Measurements from ENCODE around the gene CBFB.
A peak's percentile ranks its signal among the peaks of the same experiment; 100 is the strongest.
"Not testable (repeated sequence)": the region's sequence is repeated elsewhere in the genome, so short reads cannot be mapped to it uniquely, and the experiment has no call there.

The CBFB gene

DNA sequence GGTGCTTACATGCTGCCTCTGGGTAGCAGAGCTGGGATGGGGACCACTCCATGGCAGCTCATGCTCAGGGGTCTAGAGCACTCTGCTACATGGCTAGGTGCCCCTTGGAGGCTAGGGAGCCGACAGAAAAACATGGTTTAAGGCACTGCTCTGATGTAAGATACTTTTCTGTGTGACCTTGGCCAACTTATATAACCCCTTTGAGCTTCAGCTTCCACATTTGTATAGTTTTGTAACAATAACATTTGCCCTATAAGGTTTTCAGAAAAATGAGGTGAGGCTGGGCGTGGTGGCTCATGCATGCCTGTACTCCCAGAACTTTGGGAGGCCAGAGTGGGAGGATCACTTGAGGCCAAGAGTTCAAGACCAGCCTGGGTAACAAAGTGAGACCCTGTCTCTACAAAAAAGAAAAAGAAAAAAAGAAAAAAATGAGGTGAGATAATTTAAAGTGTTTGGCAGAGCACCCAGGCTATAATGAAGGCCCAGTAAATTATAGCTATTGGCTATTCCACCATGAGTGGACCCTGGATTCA is 37.3 kb upstream of the CBFB start:
- no peaks in the 10 kb centered on the region for H3K9me3 Mint-ChIP-seq
- TF ChIP-seq, protein P1, sequence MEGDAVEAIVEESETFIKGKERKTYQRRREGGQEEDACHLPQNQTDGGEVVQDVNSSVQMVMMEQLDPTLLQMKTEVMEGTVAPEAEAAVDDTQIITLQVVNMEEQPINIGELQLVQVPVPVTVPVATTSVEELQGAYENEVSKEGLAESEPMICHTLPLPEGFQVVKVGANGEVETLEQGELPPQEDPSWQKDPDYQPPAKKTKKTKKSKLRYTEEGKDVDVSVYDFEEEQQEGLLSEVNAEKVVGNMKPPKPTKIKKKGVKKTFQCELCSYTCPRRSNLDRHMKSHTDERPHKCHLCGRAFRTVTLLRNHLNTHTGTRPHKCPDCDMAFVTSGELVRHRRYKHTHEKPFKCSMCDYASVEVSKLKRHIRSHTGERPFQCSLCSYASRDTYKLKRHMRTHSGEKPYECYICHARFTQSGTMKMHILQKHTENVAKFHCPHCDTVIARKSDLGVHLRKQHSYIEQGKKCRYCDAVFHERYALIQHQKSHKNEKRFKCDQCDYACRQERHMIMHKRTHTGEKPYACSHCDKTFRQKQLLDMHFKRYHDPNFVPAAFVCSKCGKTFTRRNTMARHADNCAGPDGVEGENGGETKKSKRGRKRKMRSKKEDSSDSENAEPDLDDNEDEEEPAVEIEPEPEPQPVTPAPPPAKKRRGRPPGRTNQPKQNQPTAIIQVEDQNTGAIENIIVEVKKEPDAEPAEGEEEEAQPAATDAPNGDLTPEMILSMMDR (IDR thresholded peaks at IDR 0.05), result no peak
- H3K36me3 Mint-ChIP-seq (ENCODE audit: low read depth), result no peaks in the 10 kb centered on the region
- DNase-seq, result no peak
- H3K27ac Mint-ChIP-seq, result no peak overlapping the region
- H3K4me3 Mint-ChIP-seq, result no peak overlapping the region
- peaks cover 14% of the 10 kb centered on the region for H3K4me1 Mint-ChIP-seq
- peaks cover 42% of the 10 kb centered on the region for H3K27me3 Mint-ChIP-seq (ENCODE audit: low read depth, poor library complexity)

DNA sequence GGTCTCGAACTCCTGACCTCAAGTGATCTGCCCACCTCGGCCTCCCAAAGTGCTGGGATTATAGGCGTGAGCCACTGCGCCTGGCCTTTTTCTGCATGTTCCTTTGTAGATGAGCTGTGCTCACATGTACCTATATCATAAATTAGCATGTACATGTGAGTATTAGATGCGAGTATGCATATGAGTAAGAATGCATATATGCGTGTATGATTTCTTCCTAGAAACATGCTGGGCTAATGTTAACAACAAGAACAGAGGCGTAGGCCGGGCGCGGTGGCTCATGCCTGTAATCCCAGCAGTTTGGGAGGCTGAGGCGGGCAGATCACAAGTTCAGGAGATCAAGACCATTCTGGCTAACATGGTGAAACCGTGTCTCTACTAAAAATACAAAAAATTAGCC is 35.4 kb upstream of the CBFB start:
- H3K36me3 Mint-ChIP-seq (ENCODE audit: low read depth); H3K9me3 Mint-ChIP-seq; H3K27ac Mint-ChIP-seq; H3K4me3 Mint-ChIP-seq; DNase-seq: not testable (repeated sequence)
- Mint-ChIP-seq H3K27me3 (ENCODE audit: low read depth, poor library complexity) (peaks cover 52% of the 10 kb centered on the region), H3K4me1 (peaks cover 20% of the 10 kb centered on the region)

DNA sequence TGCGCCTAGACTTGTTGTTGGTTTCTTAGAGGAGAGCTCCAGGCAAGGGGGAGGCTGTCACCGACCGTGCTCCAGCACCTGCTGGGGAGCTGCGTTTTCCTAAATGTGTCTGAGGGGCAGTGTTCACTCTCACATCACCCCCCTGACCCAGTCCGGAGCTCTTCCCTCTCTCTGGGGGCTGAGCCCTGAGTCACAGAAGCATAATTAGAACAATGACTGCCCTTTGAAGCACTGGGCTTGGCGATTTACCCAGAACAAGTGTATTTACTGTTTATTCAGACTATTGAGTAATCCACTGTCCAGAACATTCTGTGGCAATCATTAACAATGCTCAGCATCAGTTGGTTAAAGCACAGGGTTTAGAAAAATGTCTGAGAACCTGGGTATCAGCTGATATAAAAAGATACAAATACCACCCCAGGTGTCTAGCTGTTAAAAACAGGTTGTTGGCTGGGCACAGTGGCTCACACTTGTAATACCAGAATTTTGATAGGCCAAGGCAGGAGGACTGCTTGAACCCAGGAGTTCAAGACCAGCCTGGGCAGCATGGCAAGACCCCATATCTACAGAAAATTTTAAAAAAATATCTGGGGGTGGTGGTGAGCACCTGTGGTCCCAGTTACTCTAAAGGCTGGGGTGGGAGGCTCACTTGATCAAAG is 32.5 kb upstream of the CBFB start:
- no peak for DNase-seq
- no peak overlapping the region for H3K4me3 Mint-ChIP-seq
- H3K9me3 Mint-ChIP-seq, result no peaks in the 10 kb centered on the region
- no peaks in the 10 kb centered on the region for H3K36me3 Mint-ChIP-seq (ENCODE audit: low read depth)
- TF ChIP-seq, protein P1 (IDR thresholded peaks at IDR 0.05), result no peak
- H3K4me1 Mint-ChIP-seq, result peaks cover 19% of the 10 kb centered on the region
- no peak overlapping the region for H3K27ac Mint-ChIP-seq
- H3K27me3 Mint-ChIP-seq (ENCODE audit: low read depth, poor library complexity), result peaks cover 62% of the 10 kb centered on the region

DNA sequence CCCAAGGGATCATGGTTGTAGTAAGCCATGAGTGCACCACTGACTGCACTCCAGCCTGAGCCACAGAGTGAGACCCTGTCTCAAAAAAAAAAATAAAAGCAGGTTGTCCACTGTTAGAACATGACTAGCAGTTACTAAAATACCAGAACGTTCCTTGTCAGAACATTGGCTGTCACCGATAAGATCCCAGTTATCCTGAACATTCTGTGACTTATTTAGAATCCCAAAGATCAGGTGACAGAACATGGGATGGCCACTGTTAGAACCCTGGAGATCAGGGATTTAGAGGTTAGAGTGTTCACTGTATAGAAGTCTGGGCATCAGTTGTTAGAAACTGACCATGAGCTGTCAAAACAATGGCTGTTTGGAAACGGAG is 32.0 kb upstream of the CBFB start:
- DNase-seq, result no peak
- Mint-ChIP-seq H3K9me3 (no peaks in the 10 kb centered on the region), H3K27ac (no peak overlapping the region), H3K27me3 (ENCODE audit: low read depth, poor library complexity) (peaks cover 67% of the 10 kb centered on the region), H3K36me3 (ENCODE audit: low read depth) (no peaks in the 10 kb centered on the region), H3K4me1 (peaks cover 19% of the 10 kb centered on the region), H3K4me3 (no peak overlapping the region)
- TF ChIP-seq, protein P1 (IDR thresholded peaks at IDR 0.05), result no peak

DNA sequence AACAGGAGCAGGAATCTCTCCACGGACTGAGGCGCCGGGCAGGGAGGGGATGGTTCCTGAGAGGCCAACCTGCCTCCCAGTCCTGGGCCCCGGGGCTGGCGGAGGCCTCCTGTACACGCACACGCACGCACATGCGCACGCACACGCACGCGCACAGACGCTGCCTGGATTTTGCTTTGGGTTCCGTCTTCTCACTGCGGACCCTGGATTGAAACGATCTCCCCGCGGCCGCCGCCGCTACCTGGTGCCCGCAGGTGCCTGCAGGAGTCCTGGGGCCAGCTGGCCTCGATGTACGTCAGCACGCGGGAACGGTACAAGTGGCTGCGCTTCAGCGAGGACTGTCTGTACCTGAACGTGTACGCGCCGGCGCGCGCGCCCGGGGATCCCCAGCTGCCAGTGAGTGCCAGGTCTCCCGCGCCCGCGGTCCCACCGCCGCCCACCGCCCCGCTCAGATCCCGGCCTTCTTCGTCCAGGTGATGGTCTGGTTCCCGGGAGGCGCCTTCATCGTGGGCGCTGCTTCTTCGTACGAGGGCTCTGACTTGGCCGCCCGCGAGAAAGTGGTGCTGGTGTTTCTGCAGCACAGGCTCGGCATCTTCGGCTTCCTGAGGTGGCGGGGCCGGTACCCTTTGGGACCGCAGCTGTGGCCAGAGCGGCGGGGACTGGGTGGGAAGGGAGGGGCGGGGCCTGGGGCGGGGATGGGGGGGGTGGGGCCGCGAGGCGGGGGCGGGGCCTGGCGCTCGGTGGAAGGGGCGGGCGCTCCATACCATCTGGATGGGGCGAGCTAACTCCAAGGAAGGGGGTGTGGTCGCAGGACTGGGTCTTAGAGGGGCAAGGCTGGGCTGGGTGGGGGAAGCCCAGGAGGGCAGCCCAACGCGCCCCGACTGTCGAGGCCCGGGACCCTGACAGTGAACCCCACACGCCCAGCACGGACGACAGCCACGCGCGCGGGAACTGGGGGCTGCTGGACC is 28.3 kb upstream of the CBFB start:
- DNase-seq, result peak; percentile 70

DNA sequence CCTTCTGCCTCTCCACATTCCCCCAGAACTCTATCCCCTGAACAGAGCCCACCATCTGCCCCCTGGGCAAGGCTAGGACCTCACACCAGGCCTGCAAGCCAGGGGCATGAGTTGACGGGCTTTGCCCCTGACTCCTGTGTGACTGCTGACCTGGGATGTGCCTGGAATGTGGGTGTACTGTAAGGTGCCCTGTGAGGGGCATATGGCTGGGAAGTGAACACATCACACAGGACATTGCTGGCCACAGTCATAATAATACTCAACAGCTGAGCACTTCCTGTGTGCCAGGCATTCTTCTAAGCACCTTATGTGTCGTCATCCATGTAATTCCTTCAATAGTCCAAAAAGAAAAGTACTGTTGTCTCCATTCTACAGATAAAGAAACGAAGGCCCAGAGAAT is 27.2 kb upstream of the CBFB start:
- TF ChIP-seq, protein P1 (IDR thresholded peaks at IDR 0.05), result no peak
- H3K27me3 Mint-ChIP-seq (ENCODE audit: low read depth, poor library complexity), result peaks cover 90% of the 10 kb centered on the region
- no peaks in the 10 kb centered on the region for H3K9me3 Mint-ChIP-seq
- DNase-seq, result no peak
- H3K4me1 Mint-ChIP-seq, result peaks cover 28% of the 10 kb centered on the region
- no peaks in the 10 kb centered on the region for H3K36me3 Mint-ChIP-seq (ENCODE audit: low read depth)
- H3K4me3 Mint-ChIP-seq, result no peak overlapping the region
- H3K27ac Mint-ChIP-seq, result no peak overlapping the region

More for the DNA sequence above, 28.3 kb upstream of the CBFB start:
- peaks cover 95% of the 10 kb centered on the region for H3K27me3 Mint-ChIP-seq (ENCODE audit: low read depth, poor library complexity)
- H3K27ac Mint-ChIP-seq, result no peak overlapping the region
- TF ChIP-seq, protein P1 (IDR thresholded peaks at IDR 0.05), result no peak
- peak overlapping the region; percentile 79 for H3K4me3 Mint-ChIP-seq
- H3K9me3 Mint-ChIP-seq, result no peaks in the 10 kb centered on the region
- H3K4me1 Mint-ChIP-seq, result peaks cover 21% of the 10 kb centered on the region
- no peaks in the 10 kb centered on the region for H3K36me3 Mint-ChIP-seq (ENCODE audit: low read depth)

Data from nephron progenitor cell (in vitro differentiated cells).